HG03108 (cell line): Measurements from ENCODE around the gene CTNNB1.
"Not testable (repeated sequence)": the region's sequence is repeated elsewhere in the genome, so short reads cannot be mapped to it uniquely, and the experiment has no call there.

ENCODE experiments used
- ATAC-seq: cut with Tn5 transposase; IDR thresholded peaks from one replicate; pipeline ENCODE4 v1.9.1; 2021; ENCODE audit warnings: moderate library complexity; ENCODE audit not compliant: unreplicated experiment

Gene CTNNB1

DNA sequence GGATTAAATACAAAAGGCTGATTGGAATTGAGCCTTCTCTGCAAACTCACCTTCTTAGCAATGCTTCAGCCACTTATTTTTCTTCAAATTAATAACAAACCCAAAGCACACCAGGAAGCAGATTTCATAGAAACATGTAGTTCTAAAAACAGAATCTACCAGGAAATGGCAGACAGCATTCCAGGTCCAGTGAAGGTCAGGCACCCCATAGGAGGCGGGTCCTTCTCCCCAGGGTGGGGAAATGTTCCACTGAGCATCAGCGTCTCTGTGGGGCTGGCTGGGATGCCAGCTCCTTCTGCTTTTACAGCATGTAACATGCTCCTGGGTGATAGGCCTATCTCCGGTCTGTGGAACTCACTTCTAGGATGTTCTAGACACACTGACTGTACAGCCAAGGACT lies 49.2 kb downstream of the CTNNB1 start:
- no peak for ATAC-seq

DNA sequence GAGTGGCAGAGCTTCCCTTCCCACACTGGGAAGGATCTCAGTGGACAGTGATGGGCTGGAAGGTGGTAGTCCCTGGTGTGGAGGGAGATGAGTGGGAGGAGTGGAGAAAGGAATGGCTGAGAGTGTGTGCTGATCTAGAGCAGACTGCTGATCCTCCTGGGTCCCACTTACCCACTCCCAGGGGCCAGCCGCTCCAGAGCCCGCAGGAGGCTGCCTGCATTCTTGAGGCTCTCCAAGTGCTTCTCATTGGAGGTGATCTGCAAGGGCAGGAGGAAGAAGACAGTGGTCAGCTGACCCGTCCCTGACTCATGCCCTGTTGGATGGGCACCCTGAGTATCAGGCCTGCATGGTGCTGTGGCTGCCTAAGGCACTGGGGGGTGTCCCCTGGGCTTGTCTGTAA lies 50.0 kb downstream of the CTNNB1 start:
- no peak for ATAC-seq

DNA sequence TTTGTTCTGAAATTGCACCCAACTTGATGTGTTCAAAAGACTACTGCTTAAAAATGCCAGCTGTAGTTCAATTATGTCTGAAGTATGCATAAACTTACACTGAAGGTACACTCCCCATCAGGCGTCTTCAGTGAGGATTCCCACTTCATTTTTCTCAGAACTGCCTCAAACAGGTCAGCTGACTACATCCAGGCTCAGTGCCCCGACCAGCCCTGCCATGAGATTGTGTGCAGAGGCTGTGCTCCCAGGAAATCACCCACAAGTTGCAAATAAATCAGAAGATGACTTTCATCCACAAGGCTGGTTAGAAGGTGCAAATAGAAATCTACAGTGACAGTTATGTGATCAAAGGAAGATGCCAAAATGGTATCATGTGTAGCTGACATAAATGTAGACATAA lies 51.5 kb downstream of the CTNNB1 start:
- no peak for ATAC-seq

DNA sequence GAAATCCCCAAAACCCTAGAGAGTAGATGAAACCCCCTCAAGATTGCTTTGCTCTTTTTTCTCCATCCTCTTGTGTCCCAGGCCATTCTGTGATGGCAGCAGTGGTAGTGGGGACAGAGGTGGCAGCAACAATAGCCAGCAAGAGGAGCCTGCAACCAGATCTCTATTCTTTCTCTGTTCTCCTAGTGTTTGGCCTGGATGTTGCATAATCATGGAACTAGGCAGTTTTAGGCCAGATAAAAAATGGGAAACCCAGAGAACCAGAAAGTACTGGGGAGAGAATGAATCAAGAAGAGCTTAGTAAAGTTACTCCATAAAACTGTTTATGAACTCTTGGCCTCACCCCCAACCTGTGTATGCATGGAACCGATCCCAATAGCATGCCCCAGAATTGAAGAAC lies 52.3 kb downstream of the CTNNB1 start:
- no peak for ATAC-seq

DNA sequence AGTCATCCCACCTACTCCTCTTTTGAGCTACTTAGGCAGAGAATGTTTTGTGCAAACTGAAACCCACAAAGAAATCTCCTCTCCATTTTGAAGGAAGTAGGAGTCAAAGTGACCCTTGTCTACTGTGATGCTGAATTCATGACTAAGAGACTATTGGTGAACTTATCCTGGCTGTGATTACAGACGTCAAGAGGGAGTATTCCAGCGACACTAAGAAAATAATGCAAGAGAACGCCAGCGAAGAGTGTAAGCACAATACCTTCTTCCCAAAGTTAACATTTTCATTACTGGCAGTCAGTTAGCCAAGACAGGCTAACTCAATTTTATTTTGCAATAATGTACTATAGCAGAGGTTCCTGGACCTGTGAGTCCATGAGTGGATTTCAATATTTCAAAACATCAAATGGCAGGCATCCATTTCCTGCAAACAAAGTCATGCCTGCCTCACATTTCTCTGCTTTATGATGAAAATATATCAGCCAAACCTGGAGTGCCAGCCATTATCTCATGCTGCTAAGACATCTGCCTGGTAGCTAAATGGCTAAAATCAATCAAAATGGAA lies 59.0 kb downstream of the CTNNB1 start:
- ATAC-seq, result no peak

DNA sequence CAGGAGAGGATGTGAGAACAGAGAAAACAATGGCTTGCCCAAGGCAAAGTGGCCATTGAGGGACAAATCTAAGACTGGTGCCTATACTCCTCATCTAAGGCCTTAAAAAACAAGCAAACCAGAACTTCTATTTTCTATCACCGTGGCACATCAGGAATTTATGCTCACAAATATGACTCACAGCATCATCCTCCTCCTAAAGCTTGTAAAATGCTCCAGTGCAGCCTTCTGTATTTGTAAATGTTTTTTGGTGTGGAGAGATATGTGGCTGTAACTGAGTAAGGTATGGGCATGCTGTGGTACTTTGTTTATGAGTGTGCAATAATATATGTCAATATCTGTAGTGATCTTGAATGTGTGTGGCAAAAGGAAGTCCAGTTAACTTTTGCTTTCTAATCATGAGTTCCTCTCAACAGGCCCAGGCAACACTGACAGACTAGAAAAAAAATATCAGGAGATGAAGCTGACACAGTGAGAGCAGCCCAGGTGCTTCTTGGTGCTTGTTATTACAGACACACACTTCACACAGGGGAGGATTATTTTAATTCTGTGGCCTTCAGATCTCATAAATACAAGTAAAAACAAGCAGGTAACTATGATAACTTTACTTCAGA lies 60.3 kb downstream of the CTNNB1 start:
- ATAC-seq, result no peak

DNA sequence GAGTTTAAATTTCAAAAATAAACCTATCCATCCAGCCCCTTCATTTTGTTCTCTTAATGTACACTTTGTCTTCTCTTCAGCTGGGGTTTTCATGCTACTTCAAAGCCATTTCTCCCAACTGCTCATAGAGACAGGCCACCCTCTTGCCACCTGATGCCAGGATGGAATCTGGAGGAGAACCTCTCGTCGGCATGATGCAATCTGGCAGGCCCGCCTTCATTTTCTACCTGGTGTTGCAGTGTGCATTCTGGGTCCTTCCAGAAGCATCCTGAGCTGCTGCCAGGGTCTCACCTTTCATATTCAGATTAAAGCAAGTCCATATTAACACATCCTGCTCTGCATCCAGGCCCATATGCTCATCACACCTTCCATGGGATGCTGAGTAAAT lies 60.8 kb downstream of the CTNNB1 start:
- ATAC-seq, result no peak

DNA sequence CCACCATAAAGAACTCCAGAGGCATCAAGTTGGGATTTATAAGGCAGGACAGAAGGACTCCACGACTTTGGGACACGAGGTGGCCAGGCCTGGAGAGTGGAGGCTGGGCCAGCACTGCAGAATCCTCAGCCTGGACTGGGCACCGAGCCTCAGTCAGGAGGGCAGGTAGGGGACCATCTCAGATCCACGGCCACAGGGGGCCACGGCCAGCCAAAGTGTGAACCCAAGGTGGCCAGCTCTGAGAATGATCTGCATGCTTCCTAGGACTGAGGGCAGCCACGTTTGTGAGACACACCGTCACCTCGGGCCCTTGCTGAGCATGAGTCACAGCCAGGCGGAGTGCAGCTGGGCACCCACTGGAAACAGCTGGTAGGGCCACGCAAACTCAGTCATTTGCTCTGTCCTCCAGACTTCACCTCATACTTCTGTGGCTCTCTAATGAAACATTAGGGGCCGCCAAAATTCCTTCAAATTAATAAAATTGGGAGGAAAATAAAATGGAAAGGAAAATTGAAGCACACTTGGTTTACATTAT lies 65.8 kb downstream of the CTNNB1 start:
- ATAC-seq, result no peak

DNA sequence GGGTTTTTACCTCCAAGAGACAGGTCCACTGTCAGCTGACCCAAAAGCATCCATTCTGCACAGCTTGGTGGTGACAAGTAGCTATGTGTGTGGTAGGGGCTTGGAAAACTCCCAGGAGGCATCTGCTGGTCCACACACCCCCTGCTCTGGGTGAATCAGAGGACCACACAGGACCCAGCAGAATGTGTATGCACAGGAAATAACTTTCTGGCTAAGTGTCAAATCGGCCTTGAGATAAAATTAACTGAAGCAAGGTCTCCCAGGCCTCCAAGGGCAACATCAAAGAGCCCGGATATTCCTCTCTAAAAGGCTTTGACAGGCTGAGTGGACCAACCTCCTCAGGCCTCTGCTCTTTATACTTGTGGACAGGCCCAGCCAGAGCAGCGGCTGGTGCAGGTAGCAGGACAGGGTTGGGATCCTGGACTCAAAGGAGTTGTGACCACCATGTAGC lies 66.5 kb downstream of the CTNNB1 start:
- no peak for ATAC-seq

DNA sequence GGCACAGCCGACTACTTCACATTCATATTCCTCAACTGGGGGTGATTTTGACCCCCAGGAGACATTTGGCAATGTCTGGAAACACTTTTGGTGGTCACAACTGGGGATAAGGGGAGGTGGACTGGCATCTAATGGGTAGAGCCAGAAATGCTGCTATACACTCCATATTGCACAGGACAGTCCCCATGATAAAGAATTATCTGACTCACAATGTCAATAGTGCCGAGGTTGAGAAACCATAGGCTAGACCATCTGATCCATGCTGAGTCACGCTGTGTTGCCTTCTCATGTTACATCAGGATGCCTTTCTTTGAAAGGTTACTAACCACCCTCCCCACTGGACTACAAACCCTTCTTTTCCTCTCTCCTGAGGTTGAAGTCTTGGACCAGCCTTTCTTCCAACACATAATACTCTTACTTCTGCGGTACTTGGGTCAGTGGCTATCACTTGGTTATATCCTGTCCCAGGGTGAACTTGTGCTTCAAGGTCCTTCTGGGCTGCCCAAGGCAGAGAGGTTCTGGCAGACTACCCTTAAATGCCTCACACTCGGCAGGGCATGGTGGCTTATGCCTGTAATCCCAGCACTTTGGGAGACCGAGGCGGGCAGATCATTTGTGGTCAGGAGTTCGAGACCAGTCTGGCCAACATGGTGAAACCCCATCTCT lies 68.8 kb downstream of the CTNNB1 start:
- ATAC-seq, result no peak

DNA sequence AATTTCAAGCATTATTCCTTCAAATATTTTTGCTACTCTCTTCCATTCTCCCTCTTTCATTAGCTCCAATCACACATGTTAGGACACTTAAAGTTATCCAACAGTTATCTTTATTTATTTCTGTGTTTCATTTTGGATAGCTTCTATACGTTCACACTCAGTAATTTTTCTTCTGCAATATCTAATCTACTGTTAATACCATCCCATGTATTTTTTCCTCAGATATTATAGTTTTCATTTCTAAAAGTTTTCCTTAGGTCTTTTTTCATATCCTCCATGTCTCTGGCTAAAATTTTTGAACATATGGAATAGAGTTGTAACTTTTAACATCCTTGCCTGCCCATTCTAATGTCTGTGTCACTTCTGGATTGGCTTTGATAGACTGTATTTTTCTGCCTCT lies 73.4 kb downstream of the CTNNB1 start:
- ATAC-seq, result no peak

DNA sequence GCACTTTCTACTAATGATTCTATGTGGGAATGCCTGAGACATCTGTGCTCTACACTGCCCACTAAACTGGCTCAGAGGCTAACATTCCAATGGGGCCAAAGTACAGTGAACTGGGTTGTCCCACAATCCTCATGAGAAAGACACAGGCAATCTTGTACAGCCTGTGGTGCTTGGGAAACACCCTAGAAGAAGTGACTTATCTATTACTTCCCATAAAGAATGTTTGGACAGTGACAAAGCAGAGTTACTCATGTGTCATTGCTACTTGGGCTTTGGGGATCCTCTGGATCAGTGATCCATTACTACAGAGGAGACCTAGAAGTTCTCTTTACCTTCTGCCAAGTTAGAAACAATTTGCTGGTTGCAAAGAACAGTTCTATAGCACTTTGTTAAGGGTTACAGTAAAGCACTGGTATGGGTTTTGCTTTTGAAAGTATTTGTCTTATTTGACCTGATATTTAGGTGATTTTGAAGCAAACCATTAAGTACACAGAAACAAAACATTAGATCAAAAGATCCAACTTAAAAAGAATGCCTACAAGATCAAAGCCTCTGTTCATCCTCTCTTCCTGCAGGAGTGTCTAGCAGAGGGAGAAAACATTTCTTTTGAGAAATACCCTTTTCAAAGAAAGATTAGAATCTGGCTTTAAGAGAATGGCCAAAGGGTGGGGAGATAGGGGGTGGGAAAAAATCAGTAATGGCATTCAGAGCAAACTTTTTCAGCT lies 75.8 kb downstream of the CTNNB1 start:
- ATAC-seq, result no peak

DNA sequence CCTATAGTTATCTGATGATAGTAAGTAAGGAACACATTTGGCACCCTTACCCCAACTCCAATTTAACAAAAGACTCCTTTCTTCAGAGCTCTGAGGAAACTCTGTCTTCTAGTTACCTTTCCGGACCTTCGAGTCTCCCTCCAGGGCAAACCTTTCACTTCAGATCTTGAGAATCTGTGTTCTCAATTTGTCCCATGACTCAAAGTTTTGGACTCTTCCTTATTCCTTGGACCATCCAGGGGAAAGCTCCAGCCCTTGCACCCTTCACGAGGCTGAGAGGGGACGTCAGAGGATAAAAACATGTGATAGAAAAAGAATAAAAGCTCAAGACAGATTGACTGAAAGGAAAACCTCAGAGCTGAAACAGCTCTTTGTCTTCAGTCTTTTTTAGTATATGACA lies 76.9 kb downstream of the CTNNB1 start:
- ATAC-seq, result no peak

DNA sequence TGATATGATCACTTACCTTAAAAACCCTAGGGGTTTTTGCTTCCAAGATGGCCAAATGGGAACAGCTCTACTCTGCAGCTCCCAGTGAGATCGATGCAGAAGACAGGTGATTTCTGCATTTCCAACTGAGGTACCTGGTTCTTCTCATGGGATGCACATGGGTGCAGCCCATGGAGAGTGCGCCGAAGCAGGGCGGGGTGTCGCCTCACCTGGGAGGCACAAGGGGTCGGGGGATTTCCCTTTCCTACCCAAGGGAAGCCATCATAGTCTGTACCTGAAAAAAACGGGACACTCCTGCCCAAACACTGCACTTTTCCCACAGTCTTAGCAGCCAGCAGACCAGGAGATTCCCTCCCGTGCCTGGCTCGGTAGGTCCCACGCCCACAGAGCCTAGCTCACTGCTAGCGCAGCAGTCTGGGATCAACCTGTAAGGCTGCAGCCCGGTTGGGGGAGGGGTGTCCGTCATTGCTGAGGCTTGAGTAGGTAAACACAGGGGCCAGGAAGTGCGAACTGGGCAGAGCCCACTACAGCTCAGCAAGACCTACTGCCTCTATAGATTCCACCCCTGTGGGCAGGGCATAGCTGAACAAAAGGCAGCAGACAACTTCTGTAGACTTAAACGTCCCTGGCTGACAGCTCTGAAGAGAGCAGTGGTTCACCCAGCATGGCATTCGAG lies 78.6 kb downstream of the CTNNB1 start:
- no peak for ATAC-seq

DNA sequence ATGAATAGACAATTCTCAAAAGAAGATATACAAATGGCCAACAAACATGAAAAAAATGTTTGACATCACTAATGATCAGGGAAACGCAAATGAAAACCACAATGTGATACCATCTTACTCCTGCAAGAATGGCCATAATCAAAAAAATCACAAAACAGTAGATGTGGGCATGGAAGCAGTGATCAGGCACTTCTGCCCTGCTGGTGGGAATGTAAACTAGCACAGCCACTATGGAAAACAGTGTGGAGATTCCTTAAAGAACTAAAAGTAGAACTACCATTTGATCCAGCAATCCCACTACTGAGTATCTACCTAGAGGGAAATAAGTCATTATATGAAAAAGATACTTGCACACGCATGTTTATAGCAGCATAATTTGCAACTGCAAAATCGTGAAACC lies 85.6 kb downstream of the CTNNB1 start:
- not testable (repeated sequence) for ATAC-seq

DNA sequence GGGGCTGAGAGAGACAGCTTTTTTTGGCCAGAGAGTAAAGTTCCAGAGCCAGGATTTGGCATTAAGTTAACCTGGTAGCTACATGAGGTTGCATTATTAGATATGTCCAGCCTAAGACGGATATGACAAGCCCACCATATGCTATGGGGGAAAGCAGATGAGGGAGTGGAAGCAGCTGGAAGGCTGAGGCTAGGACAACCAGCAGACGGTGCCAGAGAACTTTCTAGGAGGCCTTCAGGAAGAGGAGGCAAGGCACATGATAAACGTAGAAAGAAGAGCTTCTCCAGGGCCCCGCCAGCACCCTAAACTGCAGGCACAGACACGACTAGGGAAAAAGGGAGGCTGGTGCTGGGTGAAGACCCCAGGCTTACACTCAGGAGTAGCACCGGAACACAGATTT lies 87.0 kb downstream of the CTNNB1 start:
- no peak for ATAC-seq

DNA sequence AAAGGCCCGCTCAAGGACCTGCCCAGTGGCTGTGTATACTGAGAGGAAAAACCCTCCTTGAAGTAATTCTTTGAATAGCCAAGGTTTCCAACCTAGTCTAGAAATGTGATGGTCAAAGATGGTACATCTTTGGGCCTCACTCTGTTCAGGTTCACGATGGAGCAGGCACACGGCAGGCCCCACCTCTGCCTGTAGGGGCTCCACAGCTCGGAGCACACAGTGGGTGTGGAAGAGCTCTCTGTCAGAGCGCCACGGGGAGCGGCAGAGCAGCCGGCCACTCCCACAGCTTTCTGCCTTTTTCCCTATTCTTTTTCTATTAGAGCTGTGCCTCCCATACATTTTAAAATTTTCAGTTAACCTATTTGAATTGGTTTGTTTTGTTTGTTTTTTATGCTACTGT lies 89.5 kb downstream of the CTNNB1 start:
- ATAC-seq, result no peak
